AG09309 (cell line): ENCODE measurements around the gene KDF1.

Source experiments
- DNase-seq: peaks from one replicate; pipeline ENCODE4 v3.0.0-alpha.2; 2010; ENCODE audit warnings: low read depth
- H3K4me3 ChIP-seq: 2 replicates; pipeline ENCODE4 v1.5.1; 2011; ENCODE audit warnings: mild to moderate bottlenecking, low read depth, low read length, moderate library complexity; ENCODE audit not compliant: control insufficient read depth
- CTCF ChIP-seq: IDR thresholded peaks from 2 replicates; pipeline ENCODE4 v1.5.1; 2011; ENCODE audit warnings: mild to moderate bottlenecking, low read depth, low read length, inconsistent platforms; ENCODE audit not compliant: insufficient read depth, control insufficient read depth; ENCODE audit errors: missing control alignments

The KDF1 gene

GRCh38 chr1:26921540-26922430, 38.5 kb downstream of the KDF1 start, which contains the start of gene NUDC:
NUDC (plus strand) TSS chr1:26921743; CDS start chr1:26921849, 106 bp downstream.
- peak within 1 kb of the TSS; percentile 66 for H3K4me3 ChIP-seq
- no peak for TF ChIP-seq CTCF
- DNase-seq = peak; percentile 82

- peak overlapping the region; percentile 46 for H3K4me3 ChIP-seq
- no peak for DNase-seq
- TF ChIP-seq CTCF = no peak
These were observed 39.1 kb downstream of the KDF1 start for GRCh38 chr1:26921126-26921539.

- no peak for TF ChIP-seq CTCF
- no peak for DNase-seq
- no peak overlapping the region for H3K4me3 ChIP-seq
These were observed 44.9 kb downstream of the KDF1 start for GRCh38 chr1:26915204-26915842.

GRCh38 chr1:26913754-26914619, 46.3 kb downstream of the KDF1 start, which contains the start of gene NR0B2:
NR0B2 (minus strand) TSS chr1:26913975; CDS start chr1:26913940, 35 bp downstream.
- TF ChIP-seq CTCF = no peak
- H3K4me3 ChIP-seq = no peak within 1 kb of the TSS
- DNase-seq = no peak

GRCh38 chr1:26913389-26913753, 46.9 kb downstream of the KDF1 start:
- H3K4me3 ChIP-seq = no peak overlapping the region
- no peak for DNase-seq
- no peak for TF ChIP-seq CTCF

GRCh38 chr1:26912147-26912490, 48.1 kb downstream of the KDF1 start:
- H3K4me3 ChIP-seq = no peak overlapping the region
- no peak for DNase-seq
- TF ChIP-seq CTCF = no peak
